H9 (cell line): Measurements from ENCODE around the gene KRT12. TPM values are rescaled to one million over a fixed set of nuclear protein-coding genes. Genes with fewer than 3 reads are reported as not detected.

Source experiments
- DNase-seq: peaks from one replicate; pipeline ENCODE4 v3.0.0-alpha.2; 2017
- H2AFZ ChIP-seq: one replicate; pipeline ENCODE4 v1.6.1; 2013; ENCODE audit warnings: mild to moderate bottlenecking, low read length, control low read depth, moderate library complexity
- H2AK5ac ChIP-seq: 2 replicates; pipeline ENCODE4 v1.6.1; 2013; ENCODE audit warnings: low read length, control low read depth, mixed read lengths; ENCODE audit not compliant: insufficient read length
- H2BK120ac ChIP-seq: one replicate; pipeline ENCODE4 v1.6.1; 2013; ENCODE audit warnings: low read depth, mild to moderate bottlenecking, low read length, control low read depth, inconsistent platforms; ENCODE audit not compliant: poor library complexity, severe bottlenecking
- H2BK12ac ChIP-seq: 2 replicates; pipeline ENCODE4 v1.6.1; 2013; ENCODE audit warnings: low read length, control low read depth, mixed read lengths, low read depth; ENCODE audit not compliant: insufficient read length
- H2BK15ac ChIP-seq: 2 replicates; pipeline ENCODE4 v1.6.1; 2013; ENCODE audit warnings: low read depth, low read length, control low read depth
- H2BK20ac ChIP-seq: one replicate; pipeline ENCODE4 v1.6.1; 2013; ENCODE audit warnings: low read depth, mild to moderate bottlenecking, low read length, control low read depth, inconsistent platforms; ENCODE audit not compliant: poor library complexity, severe bottlenecking
- H2BK5ac ChIP-seq: 2 replicates; pipeline ENCODE4 v1.6.1; 2013; ENCODE audit warnings: low read length, control low read depth, mixed read lengths; ENCODE audit not compliant: insufficient read length
- H3K14ac ChIP-seq: 2 replicates; pipeline ENCODE4 v1.6.1; 2013; ENCODE audit warnings: low read length, control low read depth; ENCODE audit not compliant: insufficient read depth
- H3K18ac ChIP-seq: 2 replicates; pipeline ENCODE4 v1.6.1; 2013; ENCODE audit warnings: low read depth, mild to moderate bottlenecking, mixed read lengths, low read length, control low read depth; ENCODE audit not compliant: insufficient read length
- H3K23ac ChIP-seq: 2 replicates; pipeline ENCODE4 v1.6.1; 2013; ENCODE audit warnings: low read length, control low read depth, mixed read lengths, low read depth; ENCODE audit not compliant: insufficient read length
- H3K23me2 ChIP-seq: 2 replicates; pipeline ENCODE4 v1.6.1; 2013; ENCODE audit warnings: low read depth, mild to moderate bottlenecking, mixed read lengths, low read length, control low read depth; ENCODE audit not compliant: insufficient read length, poor library complexity, severe bottlenecking
- H3K27ac ChIP-seq: 2 replicates; pipeline ENCODE4 v1.5.1; 2013; ENCODE audit warnings: low read length, control low read depth, mixed read lengths, low read depth; ENCODE audit not compliant: insufficient read length
- H3K27me3 ChIP-seq: 2 replicates; pipeline ENCODE4 v1.6.1; 2013; ENCODE audit warnings: low read length, control low read depth, inconsistent platforms; ENCODE audit not compliant: insufficient read depth
- H3K4ac ChIP-seq: 2 replicates; pipeline ENCODE4 v1.6.1; 2013; ENCODE audit warnings: low read depth, mild to moderate bottlenecking, control low read depth, inconsistent platforms, low read length, moderate library complexity
- H3K4me1 ChIP-seq: 2 replicates; pipeline ENCODE4 v1.6.1; 2013; ENCODE audit warnings: low read length, control low read depth, inconsistent platforms; ENCODE audit not compliant: insufficient read depth
- H3K4me2 ChIP-seq: 2 replicates; pipeline ENCODE4 v1.6.1; 2013; ENCODE audit warnings: low read length, control low read depth, mixed read lengths; ENCODE audit not compliant: insufficient read length, insufficient read depth
- H3K56ac ChIP-seq: 2 replicates; pipeline ENCODE4 v1.6.1; 2013; ENCODE audit warnings: low read depth, mild to moderate bottlenecking, mixed read lengths, low read length, control low read depth; ENCODE audit not compliant: insufficient read length
- H3K79me1 ChIP-seq: 2 replicates; pipeline ENCODE4 v1.6.1; 2013; ENCODE audit warnings: low read depth, mild to moderate bottlenecking, moderate library complexity, low read length, control low read depth, inconsistent platforms; ENCODE audit not compliant: insufficient read depth, poor library complexity, severe bottlenecking
- H3K79me2 ChIP-seq: 2 replicates; pipeline ENCODE4 v1.6.1; 2013; ENCODE audit warnings: low read length, control low read depth, inconsistent platforms; ENCODE audit not compliant: insufficient read depth
- H3K9ac ChIP-seq: 2 replicates; pipeline ENCODE4 v1.6.1; 2013; ENCODE audit warnings: low read length, control low read depth, mixed read lengths; ENCODE audit not compliant: insufficient read length; ENCODE audit errors: extremely low read depth
- H3K9me3 ChIP-seq: one replicate; pipeline ENCODE4 v1.6.1; 2013; ENCODE audit warnings: low read depth, low read length, inconsistent platforms; ENCODE audit not compliant: control insufficient read depth
- H3T11ph ChIP-seq: one replicate; pipeline ENCODE4 v1.6.1; 2013; ENCODE audit warnings: mild to moderate bottlenecking, low read length, control low read depth, inconsistent platforms
- H4K20me1 ChIP-seq: one replicate; pipeline ENCODE4 v1.6.1; 2013; ENCODE audit not compliant: control insufficient read depth, insufficient read length, insufficient read depth
- H4K5ac ChIP-seq: 2 replicates; pipeline ENCODE4 v1.6.1; 2013; ENCODE audit warnings: low read depth, mild to moderate bottlenecking, mixed read lengths, low read length, control low read depth; ENCODE audit not compliant: insufficient read length
- H4K8ac ChIP-seq: replicated peaks from 2 replicates; pipeline ENCODE4 v1.6.1; 2013; ENCODE audit warnings: low read length, control low read depth, mixed read lengths, low read depth; ENCODE audit not compliant: insufficient read length
- H4K91ac ChIP-seq: 2 replicates; pipeline ENCODE4 v1.6.1; 2013; ENCODE audit warnings: low read depth, mild to moderate bottlenecking, moderate library complexity, mixed read lengths, low read length, control low read depth; ENCODE audit not compliant: insufficient read length
- H3K27ac Mint-ChIP-seq, 3 experiments: 2 replicates in 2 of 3; 3 replicates in 1 of 3; pipeline ENCODE4 v1.8.0; 2020 to 2021; ENCODE audit warnings: mixed read lengths in 3 of 3, mild to moderate bottlenecking in 1 of 3, moderate library complexity in 1 of 3
- H3K27me3 Mint-ChIP-seq: 2 replicates; pipeline ENCODE4 v1.8.0; 2021; ENCODE audit warnings: low read depth, mild to moderate bottlenecking, moderate library complexity, mixed read lengths
- H3K36me3 Mint-ChIP-seq, 3 experiments: 2 replicates in 2 of 3; 3 replicates in 1 of 3; pipeline ENCODE4 v1.8.0; 2020 to 2021; ENCODE audit warnings: low read depth in 3 of 3, mixed read lengths in 3 of 3; ENCODE audit not compliant: insufficient read depth in 1 of 3
- H3K4me1 Mint-ChIP-seq, 2 experiments: 2 replicates each; pipeline ENCODE4 v1.8.0; 2020; ENCODE audit warnings: mixed read lengths in 2 of 2
- H3K4me3 Mint-ChIP-seq, 2 experiments: 2 replicates in 1 of 2; 3 replicates in 1 of 2; pipeline ENCODE4 v1.8.0; 2020 to 2021; ENCODE audit warnings: mild to moderate bottlenecking in 2 of 2, mixed read lengths in 2 of 2, moderate library complexity in 1 of 2
- H3K9me3 Mint-ChIP-seq, 2 experiments: 2 replicates in 1 of 2; 3 replicates in 1 of 2; pipeline ENCODE4 v1.8.0; 2020; ENCODE audit warnings: mild to moderate bottlenecking in 2 of 2, mixed read lengths in 2 of 2, moderate library complexity in 1 of 2
- CTCF ChIP-seq: fragments of 200-600 bp; sonication (generic); conservative IDR thresholded peaks from 3 replicates; pipeline ENCODE4 v1.8.0; 2021; ENCODE audit warnings: antibody characterized with exemption, mild to moderate bottlenecking
- WGBS: extraction: QIAGEN DNeasy Blood & Tissue Kit; methylation state at CpG from one replicate; pipeline ENCODE4 v1.1.7; 2013; ENCODE audit warnings: missing lambda C conversion rate, low lambda C conversion rate, mixed read lengths; ENCODE audit not compliant: insufficient read length; ENCODE audit errors: extremely low coverage; 5-methylcytosine and 5-hydroxymethylcytosine counted together
- total RNA-seq: library from RNA; stranded (reverse); gene quantifications from 2 replicates; pipeline ENCODE4 v1.2.1, GENCODE V29; 2021

The KRT12 gene
- total RNA-seq, 1 experiment from 2014 or later = not detected

GRCh38 chr17:40848583-40849235 lies 18.3 kb downstream of the KRT12 start:
- no peaks in the 10 kb centered on the region for H3K79me1 ChIP-seq
- Mint-ChIP-seq H3K27ac (no peak overlapping the region), H3K4me3 (no peak overlapping the region), H3K27me3 (peaks cover 44% of the 10 kb centered on the region), H3K36me3 (no peaks in the 10 kb centered on the region), H3K4me1 (peaks cover 13 to 14% of the 10 kb centered on the region in 2 experiments), H3K9me3 (no peaks in the 10 kb centered on the region)
- H2AFZ ChIP-seq = no peak overlapping the region
- H3K9ac ChIP-seq = no peak overlapping the region
- no peaks in the 10 kb centered on the region for H3K27me3 ChIP-seq
- H4K20me1 ChIP-seq = no peaks in the 10 kb centered on the region
- no peak overlapping the region for H3K23ac ChIP-seq
- H3K9me3 ChIP-seq = no peaks in the 10 kb centered on the region
- no peak overlapping the region for H3K14ac ChIP-seq
- no peak overlapping the region for H3K4me2 ChIP-seq
- no peak overlapping the region for H4K5ac ChIP-seq
- no peak overlapping the region for H4K8ac ChIP-seq
- no peak overlapping the region for H3K18ac ChIP-seq
- no peak overlapping the region for H3K4ac ChIP-seq
- no peaks in the 10 kb centered on the region for H3K23me2 ChIP-seq
- WGBS = no CpG with 5 or more reads among the region's 1 CpG
- H2AK5ac ChIP-seq = no peak overlapping the region
- no peak overlapping the region for H3T11ph ChIP-seq
- no peak overlapping the region for H3K27ac ChIP-seq
- H3K4me1 ChIP-seq = no peaks in the 10 kb centered on the region; the same call in 1 of the 2 replicates
- no peak overlapping the region for H2BK12ac ChIP-seq
- no peak for DNase-seq
- no peak overlapping the region for H2BK20ac ChIP-seq
- TF ChIP-seq CTCF = no peak
- H4K91ac ChIP-seq = no peak overlapping the region
- H3K56ac ChIP-seq = no peak overlapping the region
- no peak overlapping the region for H2BK5ac ChIP-seq
- H3K79me2 ChIP-seq = no peaks in the 10 kb centered on the region
- H2BK120ac ChIP-seq = no peak overlapping the region
- H2BK15ac ChIP-seq = no peak overlapping the region
